Psoas muscle (tissue), 8 donors: ENCODE results near the gene PAFAH2. TPM values are rescaled to one million over a fixed set of nuclear protein-coding genes. Genes with fewer than 3 reads are reported as not detected.

Experiments used
- ATAC-seq, 4 donors: fragments of 200-7000 bp; cut with Tn5 transposase; one replicate each; pipeline ENCODE4 v1.9.1; 2020; ENCODE audit warnings: moderate library complexity in 3 of 4, mild to moderate bottlenecking in 2 of 4
- DNase-seq, 2 donors: peaks; one replicate each; pipeline ENCODE4 v3.0.0-alpha.2; 2020
- H3K27ac ChIP-seq: fragments of 200-600 bp; one replicate; pipeline ENCODE4 v1.8.0; 2022
- H3K27me3 ChIP-seq, 3 donors: fragments of 200-600 bp in 1 of 3; one replicate each; pipeline versions ENCODE4 v1.6.1 to v1.8.0; 2013 to 2022; ENCODE audit warnings: low read length in 2 of 3, mild to moderate bottlenecking in 2 of 3, moderate library complexity in 1 of 3; ENCODE audit not compliant: insufficient read depth in 3 of 3
- H3K36me3 ChIP-seq, 2 donors: fragments of 200-600 bp in 1 of 2; one replicate each; pipeline versions ENCODE4 v1.6.1 to v1.8.0; 2013 to 2022; ENCODE audit warnings: low read depth in 1 of 2, mild to moderate bottlenecking in 1 of 2, moderate library complexity in 1 of 2; ENCODE audit not compliant: insufficient read depth in 1 of 2
- H3K4me1 ChIP-seq: fragments of 200-600 bp; one replicate; pipeline ENCODE4 v1.8.0; 2022
- H3K4me3 ChIP-seq: fragments of 200-600 bp; one replicate; pipeline ENCODE4 v1.8.0; 2022; ENCODE audit warnings: mild to moderate bottlenecking
- H3K9me3 ChIP-seq: fragments of 200-600 bp; one replicate; pipeline ENCODE4 v1.8.0; 2022
- WGBS, 3 donors: extraction: QIAGEN DNeasy Blood & Tissue Kit; methylation state at CpG; one replicate each; pipeline versions ENCODE4 v1.1.6 to v1.1.7; 2013; 5-methylcytosine and 5-hydroxymethylcytosine counted together
- intact Hi-C, 2 donors: fragments of 100-400 bp; cut with DNase I; formaldehyde crosslinking; loops; one replicate each; pipeline versions ENCODE4 v1.11.0 to v1.14.2; 2022
- polyA plus RNA-seq, 3 donors: library from polyadenylated mRNA; stranded (reverse); fragments of 200-250 nt; gene quantifications; one replicate each; pipeline ENCODE4 v1.2.3, GENCODE V29; 2013
- total RNA-seq, 4 donors: library from RNA; stranded (reverse); fragmentation: NEBNext Ultra II Directional in 2 of 4; extraction: Animal tissue kit (Norgen Biotek cat#: 25700) in 2 of 4; gene quantifications; one replicate each; pipeline versions ENCODE4 v1.2.1 to v1.2.4, GENCODE V29; 2021 to 2023
- TF ChIP-seq, protein P1 (sequence below): fragments of 200-600 bp; IDR thresholded peaks from one replicate; pipeline ENCODE4 v1.8.0; 2022; ENCODE audit warnings: antibody characterized with exemption
- donor health status: healthy with polysubstance abuse.
- donor health status: DM: no; HTN: no; CAD: no; lungs with moderate emphysema.
- donor health status: Bipolar disorder and iron deficiency.
- donor health status: healthy.
- donor health status: DM: yes; HTN: yes; CAD: no.
- donor health status: DM: no; HTN: no; CAD: no.
- donor health status: DM: no; HTN: no; CAD: no.
- donor health status: DM: yes; HTN: yes; CAD: no.

Gene PAFAH2
- total and polyA plus RNA-seq, 7 donors, result 5.1 to 30.1 (median 11.3) TPM

DNA sequence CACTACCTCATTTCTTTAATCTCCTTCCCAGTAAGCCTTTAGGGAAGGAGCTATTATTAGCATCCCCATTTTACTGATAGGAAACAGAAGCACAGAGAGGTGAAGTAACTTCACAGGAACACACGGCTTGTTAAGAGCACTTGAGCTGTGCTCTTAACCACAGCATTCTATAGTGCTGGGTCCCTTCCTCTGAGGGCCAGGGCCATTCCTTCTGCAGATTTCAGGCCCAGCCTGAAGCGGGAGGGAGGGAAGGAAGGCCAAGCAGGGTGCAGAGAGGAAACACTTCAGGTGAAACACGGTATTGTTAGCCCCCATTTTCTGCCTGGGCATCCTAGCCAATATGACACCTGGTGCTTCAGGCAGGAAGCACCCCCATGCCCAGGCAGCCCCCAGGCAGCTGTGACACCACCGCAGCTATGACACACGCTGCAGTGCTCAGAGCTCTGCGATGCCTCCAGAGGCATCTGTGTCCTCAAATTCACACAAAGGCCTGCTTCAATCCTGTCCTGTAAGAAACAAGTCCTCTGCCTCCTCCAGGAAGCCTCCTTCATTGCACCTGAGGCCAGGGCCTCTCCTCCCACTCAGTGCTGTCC is 19.2 kb upstream of the PAFAH2 start:
- ATAC-seq, result peak in 1 of 4 donors; percentile 21
- 57 to 67% (median 58%) methylated on average over 6 of the region's 6 CpGs for WGBS, 3 donors
- Histone ChIP-seq H3K4me3 (no peak overlapping the region), H3K27me3 (no peaks in the 10 kb centered on the region), H3K9me3 (no peaks in the 10 kb centered on the region), H3K36me3 (peaks cover 0 to 6% of the 10 kb centered on the region in 2 donors), H3K4me1 (peaks cover 28% of the 10 kb centered on the region), H3K27ac (peak overlapping the region; percentile 46)
- TF ChIP-seq, protein P1, sequence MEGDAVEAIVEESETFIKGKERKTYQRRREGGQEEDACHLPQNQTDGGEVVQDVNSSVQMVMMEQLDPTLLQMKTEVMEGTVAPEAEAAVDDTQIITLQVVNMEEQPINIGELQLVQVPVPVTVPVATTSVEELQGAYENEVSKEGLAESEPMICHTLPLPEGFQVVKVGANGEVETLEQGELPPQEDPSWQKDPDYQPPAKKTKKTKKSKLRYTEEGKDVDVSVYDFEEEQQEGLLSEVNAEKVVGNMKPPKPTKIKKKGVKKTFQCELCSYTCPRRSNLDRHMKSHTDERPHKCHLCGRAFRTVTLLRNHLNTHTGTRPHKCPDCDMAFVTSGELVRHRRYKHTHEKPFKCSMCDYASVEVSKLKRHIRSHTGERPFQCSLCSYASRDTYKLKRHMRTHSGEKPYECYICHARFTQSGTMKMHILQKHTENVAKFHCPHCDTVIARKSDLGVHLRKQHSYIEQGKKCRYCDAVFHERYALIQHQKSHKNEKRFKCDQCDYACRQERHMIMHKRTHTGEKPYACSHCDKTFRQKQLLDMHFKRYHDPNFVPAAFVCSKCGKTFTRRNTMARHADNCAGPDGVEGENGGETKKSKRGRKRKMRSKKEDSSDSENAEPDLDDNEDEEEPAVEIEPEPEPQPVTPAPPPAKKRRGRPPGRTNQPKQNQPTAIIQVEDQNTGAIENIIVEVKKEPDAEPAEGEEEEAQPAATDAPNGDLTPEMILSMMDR, result no peak
- intact Hi-C loops, result no loop called here
- DNase-seq, result no peak

DNA sequence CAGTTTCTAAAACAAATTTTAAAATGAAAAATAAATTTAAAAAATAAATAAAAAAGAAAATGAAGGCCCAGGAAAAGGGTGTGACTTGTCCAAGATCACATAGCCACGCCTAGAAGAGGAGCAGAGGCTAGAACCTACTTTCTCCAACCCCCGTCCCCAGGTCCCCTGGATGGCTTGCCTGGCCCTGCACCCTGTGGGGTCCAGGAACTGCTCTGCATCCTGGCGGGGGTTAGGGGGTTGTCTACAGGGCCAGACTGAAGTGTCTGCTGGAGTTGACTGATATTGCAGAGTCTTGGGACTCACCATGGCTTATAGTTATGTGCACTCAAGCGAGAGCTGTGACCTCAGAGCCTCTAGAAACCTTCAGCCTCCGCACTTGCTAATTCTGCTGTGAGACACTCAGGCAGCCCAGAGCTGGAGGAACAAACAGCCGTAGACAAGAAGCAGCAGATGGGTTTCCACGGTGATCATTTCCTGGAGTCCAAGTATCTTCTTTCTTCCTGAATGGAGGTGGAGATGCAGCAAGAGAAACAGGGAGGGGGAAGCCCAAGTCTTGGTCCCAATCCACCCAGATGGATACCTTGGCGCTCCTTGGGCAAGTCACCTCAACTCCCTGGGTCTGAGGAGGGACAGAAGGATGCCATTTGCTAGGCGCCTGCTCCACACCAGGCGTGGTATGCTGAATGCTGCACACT is 18.5 kb upstream of the PAFAH2 start:
- ATAC-seq (no peak), DNase-seq (no peak)
- Histone ChIP-seq H3K4me1 (peaks cover 22% of the 10 kb centered on the region), H3K4me3 (no peak overlapping the region), H3K9me3 (no peaks in the 10 kb centered on the region), H3K36me3 (peaks cover 0 to 6% of the 10 kb centered on the region in 2 donors), H3K27ac (no peak overlapping the region), H3K27me3 (no peaks in the 10 kb centered on the region)
- 74 to 80% (median 76%) methylated on average over 10 of the region's 10 CpGs for WGBS, 3 donors
- TF ChIP-seq, protein P1, result no peak
- intact Hi-C loops, result no loop called here

DNA sequence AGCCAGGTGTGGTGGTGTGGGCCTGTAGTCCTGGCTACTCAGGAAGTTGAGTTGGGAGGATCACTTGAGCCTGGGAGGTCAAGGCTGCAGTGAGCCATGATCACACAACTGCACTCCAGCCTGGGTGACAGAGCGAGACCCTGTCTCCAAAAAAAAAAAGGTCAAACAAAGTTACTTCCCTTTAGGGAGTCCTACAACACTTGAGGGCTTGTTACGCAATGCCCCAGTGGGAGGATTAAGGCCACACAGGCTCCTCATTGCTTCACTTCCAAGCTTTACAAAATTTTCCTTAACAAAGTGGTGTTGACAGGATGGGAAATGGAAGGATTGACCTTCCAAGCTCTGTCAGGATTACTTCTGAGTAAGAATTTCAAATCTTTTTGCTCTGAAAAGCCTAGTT is 17.5 kb upstream of the PAFAH2 start:
- Histone ChIP-seq H3K4me1 (peaks cover 19% of the 10 kb centered on the region), H3K36me3 (peaks cover 0 to 6% of the 10 kb centered on the region in 2 donors), H3K27ac (no peak overlapping the region), H3K4me3 (no peak overlapping the region), H3K27me3 (no peaks in the 10 kb centered on the region), H3K9me3 (no peaks in the 10 kb centered on the region)
- TF ChIP-seq, protein P1, result no peak
- peak in 1 of 4 donors; percentile 16 for ATAC-seq
- intact Hi-C loops, result no loop called here
- WGBS, 3 donors, result 87 to 95% (median 94%) methylated on average over 2 of the region's 2 CpGs
- no peak for DNase-seq

DNA sequence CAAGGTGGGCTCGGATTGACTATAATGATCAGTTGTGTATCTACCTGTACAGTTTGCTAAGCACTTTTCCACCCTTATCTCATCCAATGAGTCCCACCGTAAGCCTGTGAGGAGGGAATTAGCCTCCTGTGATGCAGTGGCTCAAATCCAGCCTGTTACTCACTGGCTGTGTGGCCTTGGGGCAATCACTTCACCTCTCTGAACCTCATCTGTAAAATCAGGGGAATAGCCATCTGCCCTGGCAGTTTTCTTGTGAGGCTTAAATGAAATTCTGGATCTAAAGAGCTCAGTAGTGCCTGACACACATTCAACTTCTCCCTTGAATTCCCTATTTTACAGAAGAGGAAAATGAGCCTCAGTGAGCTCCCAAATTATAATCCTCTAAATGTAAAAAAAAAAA is 16.3 kb upstream of the PAFAH2 start:
- DNase-seq (no peak), ATAC-seq (no peak)
- H3K4me3 ChIP-seq, result no peak overlapping the region
- peaks cover 19% of the 10 kb centered on the region for H3K4me1 ChIP-seq
- no peak overlapping the region for H3K27ac ChIP-seq
- TF ChIP-seq, protein P1, result no peak
- H3K27me3 ChIP-seq, result no peaks in the 10 kb centered on the region
- WGBS, 3 donors, result 91 to 96% (median 92%) methylated on average over 2 of the region's 2 CpGs
- peaks cover 0 to 6% of the 10 kb centered on the region in 2 donors for H3K36me3 ChIP-seq
- H3K9me3 ChIP-seq, result no peaks in the 10 kb centered on the region
- intact Hi-C loops, result no loop called here
